DMS 273 (cell line): ENCODE data around the gene PTP4A2.
"Not testable (repeated sequence)": the region's sequence is repeated elsewhere in the genome, so short reads cannot be mapped to it uniquely, and the experiment has no call there.

Source experiments
- DNase-seq: peaks from one replicate; lab custom pipeline; 2025; ENCODE audit not compliant: unreplicated experiment; lab: John Stamatoyannopoulos, UW

Gene PTP4A2

GRCh38 chr1:31895474-31896198 is 42.5 kb downstream of the PTP4A2 start:
- not testable (repeated sequence) for DNase-seq

DNA sequence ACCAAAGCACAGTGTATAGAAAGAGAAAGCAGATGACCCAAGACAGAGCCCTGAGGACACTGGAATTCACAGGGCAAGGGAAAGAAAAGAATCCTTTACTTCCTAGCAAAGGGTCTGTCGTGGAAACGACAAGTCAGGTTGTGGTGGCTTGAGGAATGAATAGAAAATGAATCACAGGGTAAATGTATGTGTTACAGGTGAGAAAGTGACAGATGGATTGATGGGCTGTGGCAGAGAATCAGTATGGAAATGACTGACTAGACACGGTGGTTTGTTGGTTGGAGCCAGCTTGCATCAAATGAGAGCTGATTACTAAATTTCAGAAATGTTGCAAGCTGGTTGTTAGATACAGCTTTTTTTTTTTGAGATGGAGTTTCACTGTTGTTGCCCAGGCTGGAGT is 46.9 kb downstream of the PTP4A2 start:
- no peak for DNase-seq

DNA sequence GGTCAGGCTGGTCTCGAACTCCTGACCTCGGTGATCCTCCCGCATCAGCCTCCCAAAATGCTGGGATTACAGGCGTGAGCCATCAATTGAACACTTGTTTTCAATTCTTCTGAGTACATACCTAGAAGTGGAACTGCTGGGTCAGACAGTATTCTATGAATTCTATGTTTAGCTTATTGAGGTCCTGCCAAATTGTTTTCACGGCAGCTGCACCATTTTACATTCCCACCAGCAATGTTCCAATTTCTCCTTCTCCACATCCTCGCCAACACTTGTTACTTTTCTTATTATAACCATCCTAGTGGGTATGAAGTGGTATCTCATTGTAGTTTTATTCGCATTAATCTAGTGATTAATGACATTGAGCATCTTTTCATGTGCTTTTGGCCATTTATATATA is 49.9 kb downstream of the PTP4A2 start:
- no peak for DNase-seq

GRCh38 chr1:31886866-31887265 is 51.3 kb downstream of the PTP4A2 start:
- DNase-seq = no peak

DNA sequence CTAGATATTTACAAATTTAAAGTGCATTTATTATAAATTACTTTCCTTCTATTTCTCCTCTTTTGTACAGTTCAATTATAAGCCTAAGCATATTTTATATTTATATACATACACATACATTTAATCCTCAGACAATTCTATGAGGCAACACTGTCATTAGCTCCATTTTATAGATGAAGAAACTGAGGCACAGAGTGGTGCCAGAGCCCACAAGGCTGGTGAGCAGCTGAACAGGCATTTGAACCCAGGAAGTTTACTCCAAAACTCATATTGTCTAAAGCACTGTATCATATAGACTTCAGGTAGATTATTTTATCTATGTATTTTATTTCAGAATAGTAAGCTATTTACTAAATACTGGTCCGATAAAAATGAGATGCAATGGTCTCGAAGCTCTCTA is 52.3 kb downstream of the PTP4A2 start:
- DNase-seq = no peak

DNA sequence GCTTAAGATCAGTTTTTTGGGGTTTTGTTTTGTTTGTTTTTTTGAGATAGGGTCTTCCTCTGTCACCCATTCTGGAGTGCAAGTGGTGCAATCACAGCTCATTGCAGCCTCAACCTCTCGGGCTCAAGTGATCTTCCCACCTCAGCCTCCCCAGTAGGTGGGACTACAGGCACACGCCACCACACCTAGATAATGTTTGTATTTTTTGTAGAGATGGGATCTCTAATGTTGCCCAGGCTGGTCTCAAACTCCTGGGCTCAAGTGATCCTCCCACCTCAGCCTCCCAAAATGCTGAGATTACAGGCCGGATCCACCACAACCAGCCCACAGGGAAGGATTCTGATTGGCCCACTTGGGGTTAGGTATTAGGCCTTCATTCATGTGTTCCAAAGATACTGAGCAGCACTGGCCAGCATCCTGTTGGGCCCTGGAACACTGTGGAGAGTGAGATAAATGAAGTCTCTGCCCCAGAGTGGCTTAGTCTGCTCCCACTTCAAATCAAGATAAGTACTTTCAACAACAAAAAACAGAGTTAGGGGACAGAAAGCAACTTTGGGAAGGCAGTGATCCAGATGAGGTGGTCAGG is 54.7 kb downstream of the PTP4A2 start:
- DNase-seq = no peak

DNA sequence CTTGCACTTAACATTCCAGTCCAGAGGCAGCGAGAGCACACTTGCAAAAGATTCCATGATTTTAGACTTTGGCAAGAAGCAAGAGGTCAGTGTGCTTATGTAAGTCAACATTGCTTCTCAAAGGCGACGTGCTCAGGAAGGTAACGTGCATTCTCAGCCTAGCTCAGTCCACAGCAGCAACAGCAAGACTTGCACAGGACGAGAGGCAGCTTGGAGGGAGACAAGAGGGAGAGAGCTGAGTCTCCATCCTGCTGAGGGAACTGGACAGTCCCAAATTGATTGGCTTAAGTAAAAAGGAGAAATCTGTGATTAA is 56.5 kb downstream of the PTP4A2 start:
- DNase-seq = no peak

GRCh38 chr1:31880957-31881687 is 57.0 kb downstream of the PTP4A2 start:
- no peak for DNase-seq

- DNase-seq = no peak
Measured at GRCh38 chr1:31879981-31880608, 58.1 kb downstream of the PTP4A2 start.

- DNase-seq = no peak
Measured at GRCh38 chr1:31878058-31878457, 60.1 kb downstream of the PTP4A2 start.

- no peak for DNase-seq
Measured at GRCh38 chr1:31877544-31877943, 60.6 kb downstream of the PTP4A2 start.

GRCh38 chr1:31875636-31876236 is 62.4 kb downstream of the PTP4A2 start:
- no peak for DNase-seq

GRCh38 chr1:31874942-31875341 is 63.2 kb downstream of the PTP4A2 start:
- DNase-seq = no peak

GRCh38 chr1:31872658-31873636 is 65.2 kb downstream of the PTP4A2 start:
- no peak for DNase-seq

GRCh38 chr1:31871703-31872102 is 66.5 kb downstream of the PTP4A2 start:
- no peak for DNase-seq

GRCh38 chr1:31870086-31870736 is 68.0 kb downstream of the PTP4A2 start:
- DNase-seq = no peak

DNA sequence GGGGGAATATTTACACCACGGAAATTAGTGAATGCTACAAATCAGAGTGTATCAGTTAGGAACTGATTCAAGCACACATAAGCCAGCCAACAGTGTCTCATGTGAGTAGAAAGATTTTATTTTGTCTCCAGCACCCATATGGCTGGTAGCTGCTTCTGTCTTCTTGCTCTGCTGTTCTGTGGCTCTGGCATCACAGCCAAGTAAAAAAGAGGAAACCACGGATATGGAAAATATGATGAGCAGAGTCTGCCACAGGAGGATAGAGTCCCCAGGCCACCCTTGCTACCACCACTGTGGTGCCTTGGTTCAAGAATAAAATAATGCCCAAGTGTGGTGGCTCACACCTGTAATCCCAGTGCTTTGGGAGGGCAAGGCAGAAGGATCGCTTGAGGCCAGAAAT is 68.7 kb downstream of the PTP4A2 start:
- no peak for DNase-seq

DNA sequence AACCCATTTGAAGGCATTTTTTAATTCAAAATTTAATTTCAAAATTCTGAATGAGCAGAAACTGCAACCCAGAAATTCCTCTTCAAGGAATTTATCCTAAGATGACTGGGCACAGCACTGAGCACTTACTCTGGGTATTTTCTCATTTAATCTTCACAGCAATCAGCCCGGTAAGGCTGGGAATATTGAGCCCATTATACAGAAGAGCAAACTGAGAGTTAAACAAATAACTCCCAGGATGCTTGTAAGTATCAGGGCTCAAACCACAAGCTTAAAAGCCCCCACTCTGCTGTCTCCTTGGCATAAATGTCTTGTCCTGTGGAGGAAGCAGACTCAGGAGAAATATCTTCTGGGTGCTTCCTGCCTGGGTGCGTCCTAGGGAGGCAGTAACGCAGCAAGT is 69.3 kb downstream of the PTP4A2 start:
- no peak for DNase-seq

DNA sequence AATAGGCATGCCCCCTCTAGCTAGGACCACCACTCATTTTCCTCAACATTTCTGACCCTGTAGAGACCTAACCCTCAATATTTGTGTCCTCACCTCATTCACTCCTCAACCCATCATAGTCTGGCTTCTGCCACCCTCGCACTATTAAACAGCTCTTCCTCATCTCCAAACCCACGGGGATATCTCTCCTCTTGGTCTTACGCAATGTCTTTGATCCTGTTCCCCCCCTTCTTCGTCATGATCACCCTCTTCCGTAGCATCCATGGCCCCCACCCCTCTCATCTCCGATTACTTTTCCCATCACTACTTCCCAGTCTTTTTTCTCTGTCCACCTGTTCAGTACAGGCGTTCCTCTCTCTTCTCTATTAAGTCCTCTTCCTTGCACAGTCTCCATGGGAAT is 70.6 kb downstream of the PTP4A2 start:
- DNase-seq = no peak

GRCh38 chr1:31866450-31867032 is 71.6 kb downstream of the PTP4A2 start:
- no peak for DNase-seq
